Stimulated activated CD4-positive, alpha-beta T cell treated with anti-CD3 and anti-CD28 coated beads, Interleukin-4, amount 100 ng/mL, for 48 hours (primary cell): ENCODE data around the gene SMAGP.
"Not testable (repeated sequence)": the region's sequence is repeated elsewhere in the genome, so short reads cannot be mapped to it uniquely, and the experiment has no call there.

Experiments
- DNase-seq, 2 donors: peaks; one replicate each; pipeline ENCODE4 v3.0.0-alpha.2; 2020; ENCODE audit warnings: low read depth in 2 of 2

The SMAGP gene

DNA sequence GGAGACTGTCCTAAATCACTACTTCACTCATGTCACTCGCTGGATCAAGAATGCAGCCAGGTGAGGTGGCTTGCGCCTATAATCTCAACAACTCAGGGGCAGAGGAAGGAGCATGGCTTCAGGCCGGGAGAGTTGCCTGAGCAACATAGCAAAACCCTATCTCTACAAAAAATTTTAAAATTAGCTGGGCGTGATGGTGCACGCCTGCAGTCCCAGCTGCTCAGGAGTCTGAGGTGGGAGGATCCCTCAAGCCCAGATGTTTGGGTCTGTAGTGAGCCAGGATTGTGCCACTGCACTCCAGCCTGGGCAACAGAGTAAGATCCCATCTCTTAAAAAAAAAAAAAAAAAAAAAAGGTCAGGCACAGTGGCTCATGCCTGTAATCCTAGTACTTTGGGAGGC, 5.9 kb downstream of the SMAGP start:
- no peak for DNase-seq

DNA sequence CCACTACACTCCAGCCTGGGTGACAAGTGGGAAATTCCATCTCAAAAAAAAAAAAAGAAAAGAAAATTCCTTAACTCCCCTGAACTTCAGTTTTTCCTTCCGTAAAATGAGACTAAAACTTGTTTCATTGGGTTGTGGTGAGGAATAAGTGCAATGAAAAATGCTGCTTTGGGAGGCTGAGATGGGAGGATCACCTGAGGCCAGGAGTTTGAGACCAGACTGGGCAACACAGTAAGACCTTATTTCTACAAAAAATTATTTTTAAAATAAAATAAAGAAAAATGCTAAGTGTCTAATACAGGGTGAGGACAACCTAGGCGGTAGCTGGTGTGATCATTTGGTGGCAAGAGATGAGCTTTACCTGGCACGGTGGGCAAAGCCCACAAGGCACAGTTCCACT, 6.9 kb downstream of the SMAGP start:
- DNase-seq: no peak

DNA sequence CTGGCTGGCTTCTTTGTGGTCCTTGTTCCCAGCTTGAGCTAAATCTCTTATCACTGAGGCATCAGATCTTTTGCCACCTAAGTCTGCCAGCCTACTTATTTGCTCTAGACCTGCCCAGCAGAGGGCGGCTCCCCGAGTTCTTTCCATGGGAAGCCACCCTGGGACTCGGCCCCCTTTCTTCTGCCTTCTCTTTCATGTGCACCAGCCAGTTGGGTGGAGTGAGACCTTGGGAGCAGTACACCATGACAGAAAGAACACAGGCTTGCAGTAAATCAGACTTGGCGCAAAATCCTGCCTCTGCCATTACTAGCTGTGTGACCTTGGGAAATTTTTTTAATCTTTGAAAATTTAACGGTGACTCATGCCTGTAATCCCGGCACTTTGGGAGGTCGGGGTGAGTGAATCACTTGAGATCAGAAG, 7.4 kb downstream of the SMAGP start:
- DNase-seq: peak in 1 of 2 donors; percentile 26

DNA sequence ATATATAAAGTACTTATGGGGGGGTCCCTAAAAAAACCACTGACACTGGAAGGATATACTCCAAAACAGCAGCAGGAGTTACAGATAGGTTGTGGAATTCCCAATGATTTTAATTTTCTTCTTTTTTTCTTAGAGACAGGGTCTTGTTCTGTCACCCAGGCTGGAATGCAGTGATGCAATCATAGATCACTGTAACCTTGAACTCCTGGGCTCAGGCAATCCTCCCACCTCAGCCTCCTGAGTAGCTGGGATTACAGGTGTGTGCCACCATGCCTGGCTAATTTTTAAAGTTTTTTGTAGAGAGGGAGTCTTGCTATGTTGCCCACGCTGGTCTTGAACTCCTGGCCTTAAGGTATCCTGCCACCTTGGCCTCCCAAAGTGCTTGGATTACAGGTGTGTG, 10.6 kb downstream of the SMAGP start:
- not testable (repeated sequence) for DNase-seq

DNA sequence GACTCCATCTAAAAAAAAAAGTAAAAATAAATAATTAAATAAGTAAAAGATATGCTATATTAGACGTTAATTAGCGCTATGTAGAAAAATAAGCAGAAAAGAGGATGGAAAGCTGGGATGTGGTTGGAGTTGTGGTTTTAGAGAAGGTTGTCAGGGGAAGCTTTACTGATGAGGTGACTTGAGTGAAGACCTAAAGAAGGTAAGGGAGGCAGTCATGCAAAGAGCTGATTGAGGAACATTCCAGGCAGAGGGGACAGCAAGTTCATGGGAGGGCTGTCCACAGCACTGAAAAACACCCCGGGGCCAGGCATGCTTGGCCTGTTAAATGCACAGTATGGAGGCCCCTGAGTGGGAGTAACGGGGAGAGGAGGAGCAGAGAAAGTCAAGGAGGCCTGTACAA, 15.7 kb downstream of the SMAGP start:
- DNase-seq: no peak

DNA sequence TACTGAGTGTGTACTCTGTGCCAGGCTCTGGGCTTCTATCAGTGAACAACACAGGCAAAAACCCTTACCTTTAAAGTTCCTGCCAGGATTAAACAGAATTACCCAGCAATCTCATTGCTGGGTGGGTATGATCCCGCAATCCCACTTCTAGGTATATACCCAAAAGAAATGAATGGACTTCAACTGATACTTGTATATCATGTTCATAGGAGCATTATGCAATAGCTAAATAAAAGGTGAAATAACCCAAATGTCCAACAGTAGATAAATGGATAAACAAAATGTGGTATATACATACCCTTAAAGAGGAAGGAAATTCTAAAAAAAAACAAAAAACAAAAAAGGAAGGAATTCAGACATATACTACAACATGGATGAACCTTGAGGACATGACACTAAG, 16.9 kb downstream of the SMAGP start:
- no peak for DNase-seq

DNA sequence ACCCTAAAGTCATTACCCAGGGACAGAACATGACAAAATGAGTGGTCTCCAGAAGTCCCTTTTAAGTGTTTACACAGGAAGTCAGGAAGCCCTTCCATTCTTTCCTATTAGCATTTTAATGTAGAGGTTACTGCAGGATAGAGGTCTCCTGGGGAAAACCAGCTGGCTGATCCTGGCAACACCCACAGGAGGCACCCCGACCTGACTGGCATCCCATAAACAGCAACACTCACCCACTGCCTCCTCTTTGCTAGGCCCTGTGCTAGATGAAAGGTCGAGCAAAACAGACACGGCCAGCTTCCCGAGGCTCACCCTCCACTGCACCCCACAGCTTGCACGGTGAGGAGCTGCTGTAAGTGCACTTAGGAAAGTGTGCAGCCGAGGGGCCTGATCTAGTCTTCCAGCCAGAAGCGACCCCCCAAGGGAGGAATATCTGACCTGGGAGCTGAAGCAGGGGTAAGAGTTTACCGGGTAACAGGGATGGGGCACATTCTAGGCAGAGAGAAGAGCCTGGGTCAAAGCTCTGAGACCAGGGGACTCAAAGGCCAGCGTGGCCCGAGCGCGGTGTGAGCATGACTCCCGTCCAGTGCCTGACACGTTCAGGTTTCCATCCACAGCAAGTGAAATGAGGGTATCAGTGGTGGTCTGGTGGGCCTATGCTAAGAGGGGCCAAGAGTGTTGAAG, 22.6 kb downstream of the SMAGP start:
- no peak for DNase-seq

DNA sequence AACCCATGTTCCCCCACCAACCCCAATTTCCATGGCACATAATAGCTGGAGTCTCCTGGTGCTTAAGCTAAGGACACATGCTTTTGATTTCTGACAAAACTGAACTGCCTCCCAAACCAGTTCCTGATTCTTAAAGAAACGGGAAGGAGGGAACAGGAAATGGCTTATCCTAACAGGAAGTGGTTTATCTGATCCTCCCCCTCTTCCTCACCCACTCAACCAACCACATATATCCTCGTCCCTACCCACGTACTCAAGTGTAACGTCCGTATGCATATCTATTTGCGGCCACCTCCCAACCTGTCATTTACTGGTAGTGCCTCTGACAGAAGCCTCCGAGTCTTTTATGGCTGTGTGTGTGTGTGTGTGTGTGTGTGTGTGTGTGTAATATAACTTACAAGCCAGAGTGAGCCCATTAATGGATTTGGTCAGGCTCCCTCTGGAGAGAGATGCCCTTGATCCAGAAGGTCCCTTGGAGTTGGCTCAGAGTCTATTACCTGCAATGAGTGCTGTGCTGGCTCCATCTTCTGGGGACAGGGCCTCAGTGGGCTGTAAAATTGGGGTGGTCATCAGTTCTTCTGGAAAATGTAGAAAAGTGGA, 23.9 kb downstream of the SMAGP start:
- no peak for DNase-seq

- no peak for DNase-seq
Measured at GRCh38 chr12:51245476-51246253, 24.6 kb downstream of the SMAGP start.

DNA sequence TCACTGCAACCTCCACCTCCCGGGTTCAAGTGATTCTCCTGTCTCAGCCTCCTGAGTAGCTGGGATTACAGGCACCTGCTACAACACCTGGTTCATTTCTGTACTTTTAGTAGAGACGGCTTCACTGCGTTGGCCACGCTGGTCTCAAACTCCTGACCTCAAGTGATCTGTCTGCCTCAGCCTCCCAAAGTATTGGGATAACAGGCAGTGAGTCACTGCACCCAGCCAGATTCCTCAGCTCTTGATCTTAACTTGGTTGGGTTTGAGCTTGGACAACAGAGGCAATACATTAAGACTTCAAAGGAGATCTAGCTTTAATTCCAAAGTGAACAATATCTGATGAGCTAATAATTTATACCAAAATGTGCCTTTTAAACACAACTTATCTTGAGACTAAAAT, 25.9 kb downstream of the SMAGP start:
- DNase-seq: no peak

GRCh38 chr12:51242876-51243275, 27.3 kb downstream of the SMAGP start:
- no peak for DNase-seq

DNA sequence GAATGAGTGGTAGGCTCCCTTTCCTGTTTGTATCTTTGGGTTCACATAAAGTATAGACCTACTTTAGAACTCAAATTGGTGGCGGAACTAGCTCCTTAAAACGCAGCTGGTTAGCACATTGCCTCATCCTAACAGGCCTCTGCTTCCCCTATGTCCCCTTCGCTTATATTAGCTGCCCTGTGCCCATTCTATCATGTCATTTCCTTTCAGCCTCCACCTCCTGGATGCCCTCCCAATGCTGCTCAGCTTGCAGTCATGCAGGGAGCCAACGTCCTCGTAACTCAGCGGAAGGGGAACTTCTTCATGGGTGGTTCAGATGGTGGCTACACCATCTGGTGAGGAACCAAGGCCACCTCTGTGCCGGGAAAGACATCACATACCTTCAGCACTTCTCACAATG, 28.1 kb downstream of the SMAGP start:
- DNase-seq: no peak

DNA sequence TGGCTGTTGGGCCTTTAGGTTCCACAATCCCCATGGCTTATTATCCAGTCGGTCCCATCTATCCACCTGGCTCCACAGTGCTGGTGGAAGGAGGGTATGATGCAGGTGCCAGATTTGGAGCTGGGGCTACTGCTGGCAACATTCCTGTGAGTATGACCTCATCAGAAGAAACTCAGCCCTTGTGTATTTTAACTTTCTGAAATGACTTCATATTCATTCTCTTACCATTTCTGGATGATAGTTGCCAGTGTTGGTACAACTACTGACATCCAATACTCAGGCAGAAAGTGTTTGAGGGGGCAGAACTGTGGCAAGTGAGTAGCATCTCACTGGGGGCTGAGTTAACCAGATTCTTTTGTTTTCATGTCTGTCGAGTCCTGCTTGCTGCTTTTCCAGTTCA, 29.2 kb downstream of the SMAGP start:
- DNase-seq: no peak

DNA sequence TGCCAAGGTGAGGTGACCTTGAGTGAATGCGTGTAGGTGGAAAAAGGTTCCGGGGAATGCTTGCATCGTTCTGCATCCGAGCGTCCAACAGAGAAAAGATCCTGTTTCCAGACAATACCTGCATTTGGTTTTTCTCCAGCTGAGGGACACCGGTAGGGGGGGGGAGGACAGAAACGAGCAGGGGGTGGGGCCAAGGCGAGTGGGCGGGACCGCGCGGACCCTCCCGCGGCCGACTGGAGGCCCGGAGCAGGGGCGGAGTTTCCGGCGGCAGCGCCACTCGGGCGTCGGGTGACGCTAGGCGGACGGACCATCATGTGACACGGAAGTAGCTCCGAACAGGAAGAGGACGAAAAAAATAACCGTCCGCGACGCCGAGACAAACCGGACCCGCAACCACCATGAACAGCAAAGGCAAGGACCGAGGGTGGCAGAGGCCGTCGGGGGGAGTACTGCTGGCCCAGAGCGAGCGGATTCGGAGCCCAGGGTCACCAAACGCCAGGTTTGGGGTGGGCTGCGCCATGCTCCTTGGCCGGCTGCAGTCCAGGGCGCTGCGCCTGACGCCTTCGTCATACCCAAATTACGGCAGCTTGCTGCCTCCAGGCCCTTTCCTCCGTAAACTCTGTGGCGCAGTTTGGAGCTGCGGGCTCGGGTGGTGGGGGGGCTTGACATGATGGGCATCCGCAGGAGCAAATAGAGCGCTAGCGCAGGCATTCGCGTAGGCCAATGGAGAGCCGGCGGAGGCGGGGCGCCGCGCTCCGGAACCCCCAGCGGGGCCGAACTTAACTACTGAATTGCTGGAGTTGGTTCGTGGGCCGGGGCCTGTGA, 31.5 kb downstream of the SMAGP start, which contains the start of gene DAZAP2:
TSS of gene DAZAP2 (plus strand) at position 317 of the 825 bp plus-strand sequence. CDS start at position 399, 82 bp downstream.
- peak; percentile 94 to 96 for DNase-seq

DNA sequence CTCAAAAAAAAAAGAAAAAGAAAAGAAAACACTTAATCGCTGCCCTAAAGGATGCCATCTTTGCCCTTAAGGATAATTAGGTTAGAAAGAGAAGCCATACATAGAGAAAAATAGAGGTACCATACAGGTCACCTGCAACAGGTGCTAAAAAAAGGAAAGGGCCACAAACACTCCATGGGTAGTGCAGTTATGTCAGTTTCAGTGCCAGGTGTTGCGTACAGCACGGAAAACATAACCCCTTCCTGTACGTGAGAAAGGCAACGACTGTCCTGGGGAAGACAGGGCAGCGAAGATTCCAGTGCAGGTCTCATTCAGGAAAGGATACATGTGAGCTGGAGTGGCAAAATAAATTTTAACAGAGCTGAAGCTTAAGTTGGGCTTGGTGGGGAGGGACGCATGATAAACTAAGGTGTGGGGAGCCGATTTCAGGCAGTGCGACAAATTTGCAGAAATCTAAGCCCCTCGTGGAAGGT, 32.1 kb downstream of the SMAGP start:
- DNase-seq: no peak

DNA sequence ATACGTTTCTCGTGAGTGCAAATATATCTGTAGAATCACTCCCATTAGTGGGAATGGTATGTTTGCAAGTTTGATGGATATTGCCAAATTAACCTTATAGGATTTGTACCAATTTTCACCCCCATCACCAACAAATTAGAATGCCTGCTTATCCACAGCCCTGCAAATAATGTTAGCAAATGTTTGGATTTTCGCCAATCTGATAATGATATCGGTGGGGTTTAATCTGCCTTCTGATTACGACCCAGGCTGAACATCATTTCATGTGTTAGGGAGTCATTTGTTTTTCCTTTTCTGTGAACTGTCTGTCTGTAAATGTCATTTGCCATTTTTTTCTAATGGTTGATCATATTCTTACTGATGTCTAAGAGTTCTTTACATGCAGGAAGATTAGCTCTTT, 35.7 kb downstream of the SMAGP start:
- DNase-seq: no peak

GRCh38 chr12:51232642-51233041, 37.6 kb downstream of the SMAGP start:
- no peak for DNase-seq

- no peak for DNase-seq
Measured at GRCh38 chr12:51229116-51229809, 41.0 kb downstream of the SMAGP start.

- DNase-seq: no peak
Measured at GRCh38 chr12:51227962-51228361, 42.3 kb downstream of the SMAGP start.

- DNase-seq: not testable (repeated sequence)
Measured at GRCh38 chr12:51227112-51227511, 43.1 kb downstream of the SMAGP start.

DNA sequence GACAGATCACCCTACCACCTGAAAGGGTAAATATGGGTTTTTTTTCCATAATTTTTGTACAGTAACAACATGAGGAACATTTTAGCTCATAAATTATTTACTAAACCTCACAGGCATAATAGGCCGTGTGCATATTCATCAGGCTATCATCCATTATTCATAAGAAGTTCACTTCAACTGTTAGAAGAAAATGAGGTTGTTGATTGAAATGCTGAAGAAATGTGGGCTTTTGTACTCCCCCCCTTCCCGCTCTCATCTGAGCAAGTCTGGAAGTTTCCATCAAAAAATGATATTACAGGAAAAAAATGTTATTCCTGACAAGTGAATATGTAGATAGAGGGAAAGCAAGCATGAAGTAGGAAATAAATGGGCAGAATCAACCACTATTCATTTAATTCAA, 44.4 kb downstream of the SMAGP start:
- no peak for DNase-seq
